GM21526 (cell line): ENCODE measurements around the gene IL5RA.
A peak's percentile ranks its signal among the peaks of the same experiment; 100 is the strongest.

Experiments
- ATAC-seq: cut with Tn5 transposase; IDR thresholded peaks from one replicate; pipeline ENCODE4 v1.9.1; 2021; ENCODE audit warnings: moderate library complexity; ENCODE audit not compliant: unreplicated experiment, low FRiP score

The IL5RA gene

GRCh38 chr3:3109407-3110298 lies 521 bp downstream of the IL5RA start:
- peak; percentile 77 for ATAC-seq

- ATAC-seq: no peak
Observed at GRCh38 chr3:3107858-3108257, 2.3 kb downstream of the IL5RA start.

- no peak for ATAC-seq
Observed at GRCh38 chr3:3107181-3107580, 3.0 kb downstream of the IL5RA start.

GRCh38 chr3:3105815-3106214 lies 4.4 kb downstream of the IL5RA start:
- no peak for ATAC-seq

GRCh38 chr3:3105246-3105645 lies 4.9 kb downstream of the IL5RA start:
- no peak for ATAC-seq

GRCh38 chr3:3102751-3103150 lies 7.4 kb downstream of the IL5RA start:
- ATAC-seq: no peak

- ATAC-seq: peak; percentile 67
Observed at GRCh38 chr3:3101660-3102458, 8.3 kb downstream of the IL5RA start.

- no peak for ATAC-seq
Observed at GRCh38 chr3:3097958-3098357, 12.2 kb downstream of the IL5RA start.

- ATAC-seq: peak; percentile 100
Observed at GRCh38 chr3:3089017-3089416, 21.2 kb downstream of the IL5RA start.

- no peak for ATAC-seq
Observed at GRCh38 chr3:3087716-3088465, 22.3 kb downstream of the IL5RA start.

- ATAC-seq: no peak
Observed at GRCh38 chr3:3087279-3087678, 22.9 kb downstream of the IL5RA start.

GRCh38 chr3:3086239-3086638 lies 23.9 kb downstream of the IL5RA start:
- no peak for ATAC-seq

GRCh38 chr3:3085782-3086181 lies 24.4 kb downstream of the IL5RA start:
- peak; percentile 31 for ATAC-seq

- ATAC-seq: no peak
Observed at GRCh38 chr3:3084890-3085289, 25.3 kb downstream of the IL5RA start.

GRCh38 chr3:3082234-3082924 lies 27.8 kb downstream of the IL5RA start:
- peak; percentile 82 for ATAC-seq

GRCh38 chr3:3081381-3082233 lies 28.6 kb downstream of the IL5RA start:
- peak; percentile 42 for ATAC-seq

GRCh38 chr3:3080309-3080708 lies 29.9 kb downstream of the IL5RA start:
- no peak for ATAC-seq

GRCh38 chr3:3074551-3075257 lies 35.5 kb downstream of the IL5RA start:
- peak; percentile 74 for ATAC-seq

GRCh38 chr3:3071136-3071535 lies 39.0 kb downstream of the IL5RA start:
- no peak for ATAC-seq
